Retina (tissue), 1 donor: ENCODE results near the gene ME3.

Experiments used
- DNase-seq: peaks from one replicate; pipeline ENCODE4 v3.0.0-alpha.2; 2016

Gene ME3

DNA sequence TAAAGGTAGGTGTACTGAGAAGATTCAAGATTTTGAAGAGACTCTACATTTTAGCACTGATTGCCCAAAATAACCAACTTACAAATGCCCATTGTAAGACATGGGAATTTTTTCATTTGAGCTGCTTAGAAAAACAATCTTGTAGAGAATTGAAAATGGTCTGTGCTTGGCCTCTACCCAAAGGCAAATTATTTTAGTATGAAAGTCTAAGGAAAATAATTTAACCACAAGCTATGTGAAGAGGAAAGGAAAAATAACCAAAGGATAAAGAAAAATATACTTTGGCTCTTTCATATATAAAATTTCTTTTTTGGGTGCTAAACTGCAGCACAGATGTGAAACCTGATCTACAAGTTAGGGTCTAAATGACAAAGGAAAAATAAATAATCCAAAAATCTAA is 54.9 kb downstream of the ME3 start:
- no peak for DNase-seq

DNA sequence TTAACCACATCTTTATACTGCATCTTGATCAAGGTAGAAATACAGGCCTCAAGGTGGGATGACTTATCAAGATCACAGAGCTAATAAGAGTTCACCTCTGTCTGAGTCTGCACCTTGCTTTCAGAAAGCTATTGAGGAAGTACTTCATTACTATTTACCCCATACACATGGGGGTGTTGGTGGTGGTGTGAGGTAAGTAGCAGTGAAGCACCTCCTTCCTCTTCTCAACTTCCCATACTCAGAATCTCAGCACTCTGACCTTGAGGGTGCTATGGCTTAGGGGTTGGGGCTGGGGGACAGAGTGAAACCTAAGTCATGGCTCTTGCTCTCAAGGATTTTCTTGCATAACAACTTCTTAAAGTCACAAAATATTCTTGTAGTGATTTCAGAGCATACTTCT is 56.9 kb downstream of the ME3 start:
- DNase-seq = no peak

DNA sequence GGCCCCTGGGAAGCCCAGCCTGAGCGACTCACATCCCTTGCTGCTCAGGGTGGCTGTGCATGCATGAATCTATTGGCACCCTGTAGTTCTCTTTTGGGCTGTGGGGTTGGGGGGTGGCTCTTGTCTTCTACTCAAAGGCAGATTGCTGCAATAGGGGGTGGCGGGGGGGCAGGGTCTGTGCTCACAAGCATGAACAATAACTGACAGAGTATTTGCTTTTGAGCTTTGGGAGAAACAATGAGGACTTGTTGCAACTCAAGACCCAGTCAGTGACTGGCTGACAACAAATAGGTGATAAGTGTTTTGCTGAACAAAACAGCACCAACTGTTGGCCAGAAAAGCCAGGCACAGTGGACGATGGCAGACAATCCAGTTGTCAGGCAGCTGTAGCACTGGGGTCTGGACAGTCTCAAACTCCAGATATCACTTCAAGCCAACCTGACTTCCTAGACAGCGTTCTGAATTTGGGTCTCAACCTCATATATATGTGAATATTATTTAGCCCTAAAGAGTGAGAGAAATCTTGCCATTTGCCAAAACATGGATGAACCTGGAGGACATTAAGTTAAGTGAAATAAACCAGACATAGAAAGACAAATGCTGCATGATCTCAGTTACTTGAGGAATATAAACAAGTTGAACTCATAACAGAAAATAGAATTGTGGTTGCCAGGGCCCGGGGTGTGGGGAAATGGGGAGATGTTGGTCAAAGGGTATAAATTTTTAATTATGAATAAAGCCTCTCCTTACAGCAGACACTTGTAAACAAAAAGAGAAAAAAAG is 61.7 kb downstream of the ME3 start:
- DNase-seq = no peak

DNA sequence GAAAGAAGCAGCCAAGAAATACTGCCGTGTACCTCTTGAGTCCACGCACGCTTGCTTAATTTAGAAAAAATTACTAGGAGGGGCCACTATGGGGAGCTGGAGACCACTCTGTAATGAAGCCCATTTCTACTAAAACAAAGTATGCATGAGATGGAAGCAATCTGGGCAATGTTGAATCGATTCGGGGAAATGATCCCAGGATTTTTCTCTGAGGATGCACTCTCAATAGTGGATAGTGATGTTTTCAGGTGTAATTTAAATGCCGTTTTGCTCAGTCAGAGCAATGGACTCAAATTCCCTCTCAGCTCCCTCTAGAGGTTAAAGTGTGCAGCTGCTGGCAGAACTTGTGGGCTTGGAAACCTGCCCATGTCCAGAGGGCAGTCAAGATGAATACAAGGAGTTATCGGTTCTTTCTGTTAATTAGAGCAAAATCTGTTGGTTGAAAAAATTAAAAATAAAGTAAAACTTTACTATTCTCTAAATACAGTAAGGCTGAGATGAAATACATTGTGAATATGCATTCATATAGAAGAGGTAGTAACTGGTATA is 64.1 kb downstream of the ME3 start:
- peak; percentile 65 for DNase-seq

DNA sequence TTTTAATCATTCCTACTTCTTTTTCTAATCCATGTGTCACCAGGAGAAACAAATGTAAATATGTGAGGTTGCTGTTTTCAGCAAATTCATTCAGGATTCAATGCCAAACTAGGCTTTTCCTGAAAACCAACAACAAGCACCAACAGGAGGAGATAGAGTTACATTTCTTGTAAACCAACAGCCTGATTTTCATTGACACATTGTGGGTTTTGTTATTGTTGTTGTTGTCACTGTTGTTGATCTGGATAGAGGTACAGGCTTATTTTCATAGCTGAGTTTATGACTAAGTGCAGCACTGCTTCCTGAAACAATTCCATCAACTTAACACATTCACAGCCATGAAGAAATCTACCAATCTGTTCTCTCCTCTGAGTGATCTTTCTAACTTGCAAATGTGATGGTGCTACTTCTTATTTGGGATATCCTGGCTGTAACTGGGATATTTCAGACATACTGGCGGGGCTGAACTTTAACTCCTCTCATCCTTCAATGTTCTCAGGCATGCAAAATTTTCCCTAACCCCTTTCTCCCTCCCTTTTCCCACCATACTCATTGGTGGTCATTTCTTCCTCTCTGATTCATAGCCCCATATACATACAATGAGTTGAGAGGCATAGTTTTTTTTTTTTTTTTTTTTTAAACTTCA is 65.5 kb downstream of the ME3 start:
- no peak for DNase-seq

DNA sequence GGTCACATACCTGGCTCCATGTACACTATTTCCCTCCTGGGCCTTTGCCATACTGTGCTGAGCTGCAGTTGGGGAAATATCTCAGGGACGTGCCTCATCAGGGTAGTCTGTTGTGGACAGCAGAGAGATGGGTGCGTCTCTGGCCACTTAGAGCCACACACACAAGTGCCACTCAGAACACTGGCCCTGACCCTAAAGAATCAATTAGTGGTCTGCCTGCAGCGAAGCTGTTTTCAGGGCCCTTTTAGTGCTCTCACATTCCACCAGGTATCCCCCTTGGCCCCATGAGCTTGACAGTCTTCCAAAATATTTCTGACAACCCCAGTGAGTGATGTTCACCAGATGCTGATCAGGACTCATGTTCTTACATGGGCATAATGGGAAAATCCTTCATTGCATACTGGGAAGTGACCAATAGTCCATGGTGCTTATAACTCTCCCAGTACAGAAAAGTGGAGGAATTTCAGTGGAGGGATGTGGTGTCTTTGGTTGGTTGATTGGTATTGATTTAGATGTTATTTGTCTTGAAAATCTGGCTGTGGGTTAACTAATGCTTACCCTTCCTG is 66.1 kb downstream of the ME3 start:
- DNase-seq = no peak

DNA sequence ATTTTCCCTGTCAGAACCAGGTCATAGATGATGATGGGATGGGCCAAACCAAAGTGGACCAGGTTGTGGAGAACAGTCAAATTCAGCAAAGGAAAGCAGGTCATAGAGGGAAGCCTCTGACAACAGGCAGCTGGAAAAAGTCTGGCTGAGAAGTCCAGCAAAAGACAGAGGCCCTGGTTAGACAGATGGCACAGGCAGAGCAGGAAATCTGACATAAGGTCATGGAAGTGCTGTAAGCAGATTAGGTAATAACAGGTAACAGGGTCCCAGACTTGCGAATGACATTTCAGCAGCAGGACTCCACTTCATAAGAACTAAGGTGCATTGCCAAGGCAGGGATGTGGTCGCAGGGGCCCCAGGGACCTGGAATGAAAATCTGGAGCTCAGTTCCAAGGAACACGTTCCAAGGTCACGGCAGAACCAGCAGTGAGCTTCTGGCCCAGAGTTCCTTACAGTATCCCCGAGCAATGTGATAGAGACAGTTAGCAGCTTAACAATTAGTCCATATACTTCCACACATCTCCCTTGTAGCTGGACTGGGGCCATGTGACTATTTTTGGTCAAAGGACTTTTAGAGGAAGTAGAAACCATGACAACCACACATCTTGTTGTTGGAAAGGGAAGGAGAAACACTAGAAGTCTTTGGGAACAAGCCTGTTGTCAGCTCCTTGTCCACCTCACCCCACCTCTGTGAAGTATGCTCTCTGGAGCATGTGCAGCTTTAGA is 75.4 kb downstream of the ME3 start:
- DNase-seq = no peak

DNA sequence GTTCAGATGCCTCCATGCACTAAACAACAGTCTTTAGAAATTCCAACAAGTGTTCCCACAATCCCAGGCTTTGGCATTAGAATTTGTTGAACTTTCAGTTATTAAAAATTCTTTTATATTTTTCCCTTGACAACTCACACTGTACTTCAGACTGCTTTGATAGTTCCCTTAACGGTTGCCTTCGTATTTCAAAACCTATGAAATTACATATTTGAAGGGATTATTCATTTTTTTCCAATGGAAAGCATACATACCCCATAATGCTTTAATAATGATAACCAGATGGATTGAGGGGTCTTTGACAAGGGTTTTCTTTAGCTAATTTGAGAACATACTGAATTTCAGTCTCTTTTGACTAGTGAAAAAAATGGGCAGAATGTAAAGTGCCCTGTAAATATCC is 76.5 kb downstream of the ME3 start:
- no peak for DNase-seq

DNA sequence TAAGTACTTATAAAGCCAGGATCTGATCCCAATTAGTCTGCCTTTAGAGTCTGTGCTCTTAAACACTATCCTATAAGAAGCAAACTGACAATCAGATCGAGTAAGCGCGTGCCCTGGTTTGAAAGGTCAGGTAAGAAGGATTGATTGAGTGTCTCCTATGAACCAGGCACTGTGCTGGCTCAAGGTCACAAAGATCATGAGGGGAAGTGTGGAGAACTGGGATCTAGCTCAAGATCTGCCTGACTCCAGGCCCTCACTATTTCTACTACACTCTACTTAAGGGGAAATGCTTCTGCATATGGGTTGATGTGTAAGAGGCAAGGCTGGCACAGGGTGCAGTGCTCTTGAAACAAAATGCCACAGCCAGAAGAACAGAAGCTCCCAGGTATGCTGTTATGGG is 77.0 kb downstream of the ME3 start:
- no peak for DNase-seq

DNA sequence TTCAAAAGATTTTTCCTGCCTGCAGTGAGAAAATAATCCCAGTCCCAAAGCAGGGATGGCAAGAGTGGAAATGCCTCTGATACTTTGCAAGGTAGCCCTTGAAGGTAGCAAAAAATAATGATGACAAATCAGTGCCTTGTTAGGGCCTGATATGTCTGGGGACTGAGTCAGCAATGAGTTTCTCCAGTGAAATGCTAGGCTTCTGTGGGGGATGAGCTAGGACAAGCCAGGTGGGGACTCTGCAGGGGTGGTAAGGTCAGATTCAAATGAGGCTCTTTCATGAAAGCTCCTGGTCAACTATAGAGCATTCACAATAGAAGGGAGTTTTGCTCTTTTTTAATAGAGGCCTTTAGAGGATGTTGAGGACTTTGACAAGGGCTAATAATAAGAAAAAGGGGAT is 77.7 kb downstream of the ME3 start:
- no peak for DNase-seq

DNA sequence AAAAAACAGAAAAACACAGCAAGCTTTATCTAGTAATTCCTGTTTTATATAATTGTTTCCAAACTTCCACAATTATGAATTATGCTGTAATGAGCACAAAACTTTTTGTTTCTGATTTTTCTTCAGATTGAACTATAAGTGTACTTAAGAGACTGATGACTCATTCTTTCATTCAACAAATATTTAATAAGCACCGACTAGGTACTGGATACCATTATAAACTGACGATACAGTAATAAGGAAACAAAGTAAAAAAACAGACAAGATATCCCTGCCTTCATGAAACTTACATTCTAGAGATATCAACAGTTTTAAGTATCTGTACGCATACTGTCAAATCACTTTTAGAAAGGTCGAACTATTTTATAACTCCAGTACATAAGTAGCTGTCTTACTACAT is 78.6 kb downstream of the ME3 start:
- no peak for DNase-seq

DNA sequence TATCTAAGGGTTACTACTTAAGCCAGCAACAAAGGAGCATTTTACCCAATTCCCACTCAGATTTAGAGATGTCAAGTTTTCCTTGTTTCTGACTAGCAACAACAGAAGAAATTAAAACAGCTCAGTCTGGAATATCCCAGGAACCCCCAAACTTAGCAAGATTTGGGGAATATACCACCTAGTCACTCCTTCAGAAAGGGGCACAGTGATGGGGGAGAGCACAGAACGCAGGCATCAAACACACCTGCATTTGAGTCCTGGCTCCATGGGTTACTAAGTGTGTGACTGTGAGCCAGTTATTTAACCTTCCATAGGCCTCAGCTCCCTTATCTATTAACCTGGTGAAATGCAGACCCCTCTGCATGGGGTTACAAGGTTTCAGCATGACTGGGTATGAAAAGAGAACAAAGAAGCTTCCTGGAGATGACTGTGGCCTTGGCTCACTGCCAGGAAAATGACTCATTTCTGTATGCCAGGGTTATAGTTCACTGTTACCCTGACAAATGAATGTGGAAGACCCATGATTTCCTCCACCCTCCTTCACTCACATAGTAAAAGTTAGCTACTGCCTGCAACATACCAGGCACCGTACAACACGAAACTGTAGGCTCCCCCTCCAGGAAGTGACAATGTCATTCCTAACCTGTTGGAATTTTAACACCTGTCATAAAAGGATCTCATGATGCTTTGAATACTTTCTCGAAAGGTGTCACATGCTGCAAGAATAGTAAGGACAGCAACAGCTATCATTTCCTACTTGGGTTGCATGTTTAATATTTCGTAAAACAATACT is 79.6 kb downstream of the ME3 start:
- DNase-seq = peak; percentile 78

DNA sequence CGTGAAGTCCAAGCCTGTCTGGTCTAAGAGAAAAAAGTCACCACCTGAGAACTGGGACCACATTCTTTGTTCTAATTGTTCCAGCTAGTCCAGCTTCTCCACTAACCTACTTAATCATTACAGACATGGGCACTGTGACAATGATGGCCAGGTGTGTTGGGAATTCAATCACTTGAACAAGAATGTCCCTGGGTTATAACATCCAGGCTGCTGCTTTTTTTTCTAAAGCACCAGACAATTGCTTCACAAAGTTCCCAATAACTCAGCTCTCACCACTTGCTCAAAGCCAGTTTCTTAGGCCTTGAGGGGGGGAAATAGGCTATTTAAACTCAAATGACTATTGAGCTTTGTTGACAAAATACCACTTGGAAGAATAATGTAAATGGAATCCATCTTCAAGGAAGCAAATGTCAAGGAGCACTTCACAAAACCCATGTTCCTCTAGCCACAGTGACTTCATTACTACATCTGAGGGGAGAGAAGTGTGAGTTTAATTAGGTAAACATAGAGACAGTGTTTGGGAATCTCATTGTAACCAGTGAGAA is 80.3 kb downstream of the ME3 start:
- peak; percentile 39 for DNase-seq

DNA sequence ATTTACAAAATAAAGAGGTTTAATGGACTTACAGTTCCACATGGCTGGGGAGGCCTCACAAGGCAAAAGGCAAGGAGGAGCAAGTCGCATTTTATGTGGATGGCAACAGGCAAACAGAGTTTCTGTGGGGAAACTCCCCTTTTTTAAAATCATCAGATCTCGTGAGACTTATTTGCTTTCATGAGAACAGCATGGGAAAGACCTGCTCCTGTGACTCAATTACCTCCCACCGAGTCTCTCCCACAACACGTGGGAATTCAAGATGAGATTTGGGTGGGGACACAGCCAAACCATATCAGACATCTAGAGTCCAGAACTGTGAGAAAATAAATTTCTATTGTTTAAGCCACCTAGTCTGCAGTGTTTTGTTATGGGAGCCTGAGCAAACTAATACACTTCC is 80.8 kb downstream of the ME3 start:
- DNase-seq = no peak

DNA sequence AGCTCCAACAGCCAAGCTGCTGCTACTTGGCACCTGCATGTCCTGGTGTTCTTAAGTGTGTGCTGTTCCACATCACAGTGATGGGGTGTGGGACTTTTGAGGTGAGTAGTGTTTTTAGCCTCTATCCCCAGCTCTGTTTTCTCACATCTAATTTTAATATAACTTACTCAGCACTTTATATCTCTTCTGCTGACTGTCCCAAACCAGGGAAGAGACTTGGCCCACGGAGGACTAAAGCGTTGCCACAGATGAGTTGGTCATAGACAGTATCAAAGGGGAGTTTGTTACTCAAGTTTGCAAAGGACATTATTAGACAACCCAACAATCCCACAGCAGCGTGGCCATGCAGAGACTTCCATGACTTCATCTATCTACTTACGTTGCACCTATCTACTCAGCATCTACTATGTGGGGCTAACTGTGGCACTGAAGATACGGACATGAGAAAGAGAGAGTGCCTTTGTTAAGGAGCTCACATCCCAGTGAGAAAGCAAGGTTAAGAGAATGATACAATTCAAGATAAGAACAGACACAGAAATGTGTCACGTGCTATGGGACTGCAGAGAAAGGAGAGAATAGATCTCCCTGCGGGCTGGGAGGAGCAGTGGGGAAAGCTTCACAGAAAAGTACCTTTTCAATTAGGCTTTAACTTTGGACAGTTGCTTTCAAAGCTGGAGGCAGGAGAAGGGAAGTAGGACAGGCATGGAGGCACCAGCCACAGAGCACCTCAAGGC is 82.4 kb downstream of the ME3 start:
- no peak for DNase-seq

DNA sequence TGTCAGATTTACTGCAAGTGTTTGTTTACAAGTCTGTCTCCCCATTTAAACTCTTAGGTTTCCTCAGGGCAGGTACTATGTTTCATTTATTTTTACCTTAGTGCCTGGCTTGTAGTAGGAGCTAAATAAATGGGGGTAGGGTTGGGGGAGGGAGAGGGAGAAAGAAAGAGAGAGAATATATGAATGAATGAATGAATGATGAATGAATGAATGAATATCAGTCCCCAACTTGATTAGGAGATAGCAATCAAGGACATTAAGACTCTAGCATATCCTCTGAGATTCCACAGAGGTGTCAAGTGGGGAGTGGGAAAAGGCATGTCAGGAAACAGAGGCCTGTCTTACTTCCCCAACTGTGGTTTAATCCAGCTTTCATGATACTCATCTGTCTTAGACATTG is 83.2 kb downstream of the ME3 start:
- DNase-seq = no peak

DNA sequence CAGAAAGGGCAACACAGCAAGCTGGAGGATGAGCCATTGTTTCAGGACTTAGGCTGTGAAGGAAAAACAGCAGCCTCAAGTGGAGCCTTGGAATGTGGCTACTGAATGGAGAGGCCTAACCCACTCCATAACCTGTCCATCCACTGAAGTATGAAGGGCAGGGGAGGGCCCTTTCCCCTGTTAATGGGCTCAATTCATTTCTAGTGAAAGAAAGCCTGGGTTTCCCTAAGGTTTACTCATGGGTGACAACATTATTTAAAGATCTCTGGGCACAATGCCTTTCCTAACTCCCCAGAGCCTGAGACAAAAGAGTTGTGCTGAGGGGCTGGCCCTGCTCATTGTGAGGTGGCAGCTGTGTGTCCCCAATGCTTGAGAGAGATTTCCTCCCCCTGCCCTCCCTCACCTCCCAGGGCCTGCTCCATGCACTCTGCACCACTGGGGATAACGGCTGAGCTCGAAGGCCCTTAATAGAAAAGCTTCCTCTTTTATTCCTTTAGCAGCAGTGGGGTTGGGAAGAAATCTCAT is 83.8 kb downstream of the ME3 start:
- DNase-seq = peak; percentile 85

DNA sequence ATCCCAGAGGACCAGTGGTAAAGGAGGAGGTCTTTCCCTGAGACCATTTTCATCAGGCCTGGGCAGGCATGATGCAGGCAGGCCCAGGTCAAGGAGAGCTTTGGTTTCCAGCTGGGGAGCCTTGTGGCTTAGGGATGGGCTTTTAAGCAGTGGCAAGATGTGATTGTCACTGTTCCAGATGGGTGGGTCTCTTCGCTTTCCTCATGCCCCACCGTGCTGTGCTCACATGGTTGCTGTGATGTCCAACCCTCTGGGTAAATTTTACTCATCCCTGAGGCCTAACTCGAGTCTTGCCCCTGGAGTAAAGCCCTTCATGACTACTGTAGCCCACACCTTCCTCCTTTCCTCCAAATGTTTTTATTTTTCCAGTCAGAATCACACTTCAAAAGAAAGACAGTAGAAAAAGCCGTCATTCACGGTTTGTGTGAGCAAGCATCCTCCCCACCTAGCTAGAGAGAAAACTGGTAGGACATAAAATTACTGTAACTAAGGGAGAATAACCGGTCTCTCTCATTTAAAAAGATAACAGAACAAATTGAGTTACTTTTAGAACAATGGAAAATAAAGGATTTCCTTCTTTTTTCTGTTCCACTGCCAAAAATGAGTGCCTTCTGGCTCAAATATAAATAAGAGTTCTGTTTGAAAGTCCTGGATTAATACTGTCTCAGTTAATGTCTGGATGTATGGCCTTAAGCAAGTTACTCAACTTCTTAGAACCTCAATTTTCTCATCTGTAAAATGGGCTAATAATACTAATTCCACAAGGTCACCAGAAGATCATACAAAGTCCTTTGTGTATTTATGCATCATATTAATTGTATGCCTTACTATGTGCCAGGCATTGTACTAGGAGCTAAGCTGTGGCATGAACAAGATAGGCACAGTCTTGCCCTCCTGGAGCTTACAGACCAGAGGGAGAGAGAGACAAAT is 84.9 kb downstream of the ME3 start:
- DNase-seq = no peak

DNA sequence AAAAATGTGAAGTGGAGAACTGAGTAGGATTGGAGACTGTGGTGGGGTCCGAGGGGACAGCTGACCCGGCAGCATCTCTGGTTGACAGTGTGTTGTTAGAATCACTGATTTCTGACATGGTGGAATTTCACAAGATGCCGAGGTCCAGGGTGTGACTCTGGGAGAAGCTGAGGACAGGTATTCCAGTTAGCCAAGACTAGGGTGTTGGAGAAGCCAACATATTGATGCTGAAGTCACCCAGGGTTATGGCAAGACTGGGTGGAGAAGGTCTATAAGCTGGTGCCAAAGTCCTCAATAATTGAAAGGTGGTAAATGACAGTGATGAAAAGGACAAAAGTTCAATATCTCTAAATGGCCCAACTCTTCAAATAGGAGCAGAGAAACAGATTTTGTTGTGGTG is 86.1 kb downstream of the ME3 start:
- DNase-seq = no peak

DNA sequence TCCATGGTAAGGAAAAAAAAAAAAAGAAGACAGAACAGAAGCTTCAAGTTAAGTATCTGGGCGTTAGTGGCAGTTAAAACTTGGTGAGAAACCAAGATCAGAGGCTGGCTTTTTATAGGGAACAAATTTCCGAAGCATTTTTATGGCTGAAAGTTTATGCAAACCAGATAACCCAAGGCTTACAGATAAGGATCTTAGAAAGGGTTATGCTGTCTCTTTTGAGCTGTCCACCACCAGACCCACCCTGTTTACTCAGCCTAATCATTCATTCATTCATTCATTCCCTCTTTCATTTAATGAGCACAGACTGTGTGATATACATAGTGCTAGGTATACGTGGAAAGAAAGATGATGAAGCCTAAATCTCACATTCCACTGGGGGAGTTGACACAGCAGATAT is 89.5 kb downstream of the ME3 start:
- peak; percentile 42 for DNase-seq
